Activated CD8-positive, alpha-beta memory T cell treated with anti-CD3 and anti-CD28 coated beads, Interleukin-2, amount 10 ng/mL, durations not matched to agents 7 days and 5 days (primary cell): ENCODE measurements around the gene CWH43. TPM values are rescaled to one million over a fixed set of nuclear protein-coding genes. Genes with fewer than 3 reads are reported as not detected.
"Not testable (repeated sequence)": the region's sequence is repeated elsewhere in the genome, so short reads cannot be mapped to it uniquely, and the experiment has no call there.

Experiments used
- ATAC-seq: fragments of 150-1000 bp; cut with Tn5 transposase; one replicate; pipeline ENCODE4 v1.10.0; 2021; ENCODE audit warnings: moderate library complexity
- CTCF ChIA-PET: fragments of 350-600 bp; sonication (Branson Sonifier 250); formaldehyde crosslinking; loops from one replicate; lab custom pipeline; 2021; ENCODE audit warnings: antibody characterized with exemption; lab: Charles Lee
- DNase-seq: peaks from one replicate; pipeline ENCODE4 v3.0.0-alpha.2; 2020
- H3K27ac Mint-ChIP-seq: one replicate; pipeline ENCODE4 v1.8.0; 2021; ENCODE audit warnings: mild to moderate bottlenecking, mixed read lengths
- H3K27me3 Mint-ChIP-seq: one replicate; pipeline ENCODE4 v1.8.0; 2021; ENCODE audit warnings: mixed read lengths
- H3K36me3 Mint-ChIP-seq: one replicate; pipeline ENCODE4 v1.8.0; 2021; ENCODE audit warnings: mild to moderate bottlenecking, mixed read lengths
- H3K4me1 Mint-ChIP-seq: one replicate; pipeline ENCODE4 v1.8.0; 2021; ENCODE audit warnings: mixed read lengths
- H3K4me3 Mint-ChIP-seq: one replicate; pipeline ENCODE4 v1.8.0; 2021; ENCODE audit warnings: mild to moderate bottlenecking, moderate library complexity, mixed read lengths
- H3K9me3 Mint-ChIP-seq: one replicate; pipeline ENCODE4 v1.8.0; 2022; ENCODE audit warnings: low read depth, mixed read lengths
- total RNA-seq, 2 experiments: library from RNA; stranded (reverse); gene quantifications; one replicate each; pipeline ENCODE4 v1.2.3, GENCODE V29; 2021

Gene CWH43
- total RNA-seq, 2 experiments from 2014 or later: not detected

DNA sequence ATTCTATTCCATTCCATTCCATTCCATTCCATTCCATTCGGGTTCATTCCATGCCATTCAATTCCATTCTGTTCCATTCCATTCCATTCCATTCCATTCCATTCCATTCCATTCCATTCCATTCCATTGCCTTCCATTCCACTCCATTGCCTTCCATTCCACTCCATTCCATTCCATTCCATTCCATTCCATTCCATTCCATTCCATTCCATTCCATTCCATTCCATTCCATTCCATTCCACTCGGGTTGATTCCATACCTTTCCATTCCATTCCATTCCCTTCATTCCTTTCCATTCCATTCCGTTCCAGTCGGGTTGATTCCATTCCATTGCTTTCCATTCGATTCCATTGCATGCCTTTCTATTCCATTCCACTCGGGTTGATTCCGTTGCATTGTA is 105.8 kb downstream of the CWH43 start:
- Mint-ChIP-seq H3K9me3 (peaks cover 28% of the 10 kb centered on the region), H3K36me3 (peaks cover 30% of the 10 kb centered on the region)
- DNase-seq, ATAC-seq, H3K4me1 Mint-ChIP-seq, H3K27ac Mint-ChIP-seq, H3K4me3 Mint-ChIP-seq, CTCF ChIA-PET, H3K27me3 Mint-ChIP-seq: not testable (repeated sequence)

DNA sequence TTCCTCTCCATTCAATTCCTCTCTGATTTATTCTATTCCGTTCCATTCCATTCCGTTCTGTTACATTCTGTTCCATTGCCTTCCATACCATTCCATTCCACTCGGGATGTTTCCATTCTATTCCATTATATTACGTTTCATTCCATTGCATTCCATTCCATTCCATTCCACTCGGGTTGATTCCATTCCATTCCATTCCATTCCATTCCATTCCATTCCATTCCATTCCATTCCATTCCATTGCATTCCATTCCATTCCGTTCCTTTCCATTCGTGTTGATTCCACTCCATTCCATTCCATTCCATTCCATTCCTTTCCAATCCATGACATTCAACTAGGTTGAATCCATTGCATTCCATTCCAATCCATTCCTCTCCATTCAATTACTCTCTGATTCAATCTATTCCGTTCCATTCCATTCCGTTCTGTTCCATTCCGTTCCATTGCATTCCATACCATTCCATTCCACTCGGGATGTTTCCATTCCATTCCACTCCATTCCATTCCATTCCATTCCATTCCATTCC is 106.6 kb downstream of the CWH43 start:
- CTCF ChIA-PET, H3K27ac Mint-ChIP-seq, H3K27me3 Mint-ChIP-seq, H3K4me1 Mint-ChIP-seq, H3K4me3 Mint-ChIP-seq, DNase-seq: not testable (repeated sequence)
- Mint-ChIP-seq H3K9me3 (peaks cover 36% of the 10 kb centered on the region), H3K36me3 (peaks cover 36% of the 10 kb centered on the region)
- peak; percentile 47 for ATAC-seq

DNA sequence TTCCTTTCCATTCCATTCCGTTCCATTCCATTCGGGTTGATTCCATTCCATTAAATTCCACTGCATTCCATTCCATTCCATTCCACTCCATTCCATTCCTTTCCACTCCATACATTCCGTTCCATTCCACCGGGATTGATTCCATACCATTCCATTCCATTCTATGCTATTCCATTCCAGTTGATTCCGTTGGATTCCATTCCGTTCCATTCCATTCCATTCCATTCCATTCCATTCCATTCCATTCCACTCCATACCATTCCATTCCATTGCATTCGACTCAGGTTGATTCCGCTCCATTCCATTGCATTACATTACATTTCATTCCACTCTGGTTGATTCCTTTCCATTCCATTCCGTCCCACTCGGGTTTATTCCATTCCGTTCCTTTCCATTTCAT is 110.1 kb downstream of the CWH43 start:
- H3K9me3 Mint-ChIP-seq: peaks cover 61% of the 10 kb centered on the region
- CTCF ChIA-PET: not testable (repeated sequence)

DNA sequence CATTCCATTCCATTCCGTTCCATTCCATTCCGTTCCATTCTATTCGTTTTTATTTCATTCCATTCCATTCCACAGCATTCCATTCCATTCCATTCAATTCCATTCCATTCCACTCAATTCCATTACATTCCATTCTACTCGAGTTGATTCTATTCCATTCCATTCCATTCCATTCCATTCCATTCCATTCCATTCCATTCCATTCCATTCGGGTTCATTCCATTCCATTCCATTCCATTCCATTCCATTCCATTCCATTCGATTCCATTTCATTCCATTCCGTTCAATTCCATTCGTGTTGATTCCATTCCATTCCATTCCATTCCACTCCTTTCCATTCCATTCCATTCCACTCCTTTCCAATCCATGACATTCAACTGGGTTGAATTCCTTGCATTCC is 110.6 kb downstream of the CWH43 start:
- ATAC-seq, H3K27me3 Mint-ChIP-seq, DNase-seq, H3K27ac Mint-ChIP-seq, H3K4me1 Mint-ChIP-seq, CTCF ChIA-PET, H3K4me3 Mint-ChIP-seq: not testable (repeated sequence)
- peaks cover 59% of the 10 kb centered on the region for H3K9me3 Mint-ChIP-seq
- peaks cover 60% of the 10 kb centered on the region for H3K36me3 Mint-ChIP-seq

More for the DNA sequence above, 110.1 kb downstream of the CWH43 start:
- H3K36me3 Mint-ChIP-seq: peaks cover 61% of the 10 kb centered on the region
- H3K27ac Mint-ChIP-seq, H3K4me3 Mint-ChIP-seq, H3K27me3 Mint-ChIP-seq, DNase-seq, ATAC-seq, H3K4me1 Mint-ChIP-seq: not testable (repeated sequence)

DNA sequence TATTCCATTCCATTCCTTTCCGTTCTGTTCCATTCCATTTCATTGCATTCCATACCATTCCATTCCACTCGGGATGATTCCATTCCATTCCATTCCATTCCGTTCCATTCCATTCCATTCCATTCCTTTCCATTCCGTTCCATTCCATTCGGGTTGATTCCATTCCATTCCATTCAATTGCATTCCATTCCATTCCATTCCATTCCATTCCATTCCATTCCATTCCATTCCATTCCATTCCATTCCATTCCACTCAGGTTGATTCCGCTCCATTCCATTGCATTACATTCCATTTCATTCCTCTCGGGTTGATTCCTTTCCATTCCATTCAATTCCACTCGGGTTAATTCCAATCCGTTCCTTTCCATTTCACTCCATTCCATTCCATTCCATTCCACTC is 111.0 kb downstream of the CWH43 start:
- not testable (repeated sequence) for DNase-seq

DNA sequence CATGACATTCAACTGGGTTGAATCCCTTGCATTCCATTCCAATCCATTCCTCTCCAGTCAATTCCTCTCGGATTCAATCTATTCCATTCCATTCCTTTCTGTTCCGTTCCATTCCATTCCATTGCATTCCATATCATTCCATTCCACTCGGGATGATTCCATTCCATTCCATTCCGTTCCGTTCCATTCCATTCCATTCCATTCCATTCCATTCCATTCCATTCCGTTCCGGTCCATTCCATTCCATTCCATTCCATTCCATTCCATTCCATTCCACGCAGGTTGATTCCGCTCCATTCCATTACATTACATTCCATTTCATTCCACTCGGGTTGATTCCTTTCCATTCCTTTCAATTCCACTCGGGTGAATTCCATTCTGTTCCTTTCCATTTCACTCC is 111.4 kb downstream of the CWH43 start:
- H3K27ac Mint-ChIP-seq, DNase-seq, H3K27me3 Mint-ChIP-seq, ATAC-seq, H3K4me1 Mint-ChIP-seq, CTCF ChIA-PET, H3K4me3 Mint-ChIP-seq: not testable (repeated sequence)
- Mint-ChIP-seq H3K36me3 (peaks cover 55% of the 10 kb centered on the region), H3K9me3 (peaks cover 52% of the 10 kb centered on the region)

More for the DNA sequence above, 111.0 kb downstream of the CWH43 start:
- H3K4me1 Mint-ChIP-seq, CTCF ChIA-PET, H3K27ac Mint-ChIP-seq, H3K27me3 Mint-ChIP-seq, ATAC-seq, H3K4me3 Mint-ChIP-seq: not testable (repeated sequence)
- peaks cover 54% of the 10 kb centered on the region for H3K9me3 Mint-ChIP-seq
- H3K36me3 Mint-ChIP-seq: peaks cover 55% of the 10 kb centered on the region

DNA sequence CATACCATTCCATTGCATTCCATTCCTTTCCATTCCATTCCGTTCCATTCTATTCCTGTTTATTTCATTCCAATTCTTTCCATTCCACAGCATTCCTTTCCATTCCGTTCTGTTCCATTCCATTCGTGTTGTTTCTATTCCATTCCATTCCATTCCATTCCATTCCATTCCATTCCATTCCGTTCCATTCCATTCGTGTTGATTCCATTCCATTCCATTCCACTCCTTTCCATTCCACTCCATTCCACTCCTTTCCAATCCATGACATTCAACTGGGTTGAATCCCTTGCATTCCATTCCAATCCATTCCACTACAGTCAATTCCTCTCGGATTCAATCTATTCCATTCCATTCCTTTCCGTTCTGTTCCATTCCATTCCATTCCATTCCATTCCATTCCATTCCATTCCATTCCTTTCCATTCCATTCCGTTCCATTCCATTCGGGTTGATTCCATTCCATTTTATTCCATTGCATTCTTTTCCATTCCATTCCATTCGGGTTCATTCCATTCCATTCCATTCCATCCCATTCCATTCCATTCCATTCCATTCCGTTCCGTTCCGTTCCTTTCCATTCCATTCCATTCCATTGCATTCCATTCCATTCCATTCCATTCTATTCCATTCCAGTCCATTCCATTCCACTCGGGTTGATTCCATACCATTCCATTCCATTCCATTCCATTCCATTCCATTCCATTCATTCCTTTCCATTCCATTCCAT is 112.1 kb downstream of the CWH43 start:
- H3K27me3 Mint-ChIP-seq, H3K4me1 Mint-ChIP-seq, ATAC-seq, CTCF ChIA-PET, H3K27ac Mint-ChIP-seq, H3K4me3 Mint-ChIP-seq, DNase-seq: not testable (repeated sequence)
- H3K9me3 Mint-ChIP-seq: peaks cover 53% of the 10 kb centered on the region
- H3K36me3 Mint-ChIP-seq: peaks cover 57% of the 10 kb centered on the region

DNA sequence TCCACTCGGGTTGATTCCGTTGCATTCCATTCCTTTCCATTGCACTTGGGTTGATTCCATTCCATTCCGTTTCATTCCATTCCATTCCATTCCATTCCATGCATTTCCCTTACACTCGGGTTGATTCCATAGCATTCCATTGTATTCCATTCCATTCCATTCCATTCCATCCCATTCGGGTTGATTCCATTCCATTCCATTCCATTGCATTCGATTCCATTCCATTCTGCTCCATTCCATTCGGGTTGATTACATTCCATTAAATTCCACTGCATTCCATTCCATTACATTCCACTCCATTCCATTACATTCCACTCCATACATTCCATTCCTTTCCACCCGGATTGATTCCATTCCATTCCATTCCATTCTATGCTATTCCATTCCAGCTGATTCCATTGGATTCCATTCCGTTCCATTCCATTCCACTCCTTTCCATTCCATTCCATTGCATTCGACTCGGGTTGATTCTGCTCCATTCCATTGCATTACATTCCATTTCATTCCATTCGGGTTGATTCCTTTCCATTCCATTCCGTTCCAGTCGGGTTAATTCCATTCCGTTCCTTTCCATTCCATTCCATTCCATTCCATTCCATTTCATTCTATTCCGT is 113.9 kb downstream of the CWH43 start:
- CTCF ChIA-PET, ATAC-seq: not testable (repeated sequence)

DNA sequence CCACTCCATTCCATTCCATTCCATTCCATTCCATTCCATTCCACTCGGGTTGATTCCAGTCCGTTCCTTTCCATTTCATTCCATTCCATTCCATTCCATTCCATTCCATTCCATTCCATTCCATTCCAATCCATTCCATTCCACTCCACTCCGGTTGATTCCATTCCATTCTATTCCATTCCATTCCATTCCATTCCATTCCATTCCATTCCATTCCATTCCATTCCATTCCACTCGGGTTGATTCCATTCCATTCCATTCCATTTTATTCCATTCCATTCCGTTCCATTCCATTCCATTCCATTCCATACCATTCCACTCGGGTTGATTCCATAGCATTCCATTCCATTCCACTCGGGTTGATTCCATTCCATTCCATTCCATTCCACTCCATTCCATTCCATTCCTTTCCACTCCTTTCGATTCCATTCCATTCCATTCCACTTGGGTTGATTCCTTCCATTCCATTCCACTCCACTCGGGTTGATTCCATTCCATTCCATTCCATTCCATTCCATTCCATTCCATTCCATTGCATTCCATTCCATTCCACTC is 116.3 kb downstream of the CWH43 start:
- H3K4me1 Mint-ChIP-seq, H3K4me3 Mint-ChIP-seq, CTCF ChIA-PET, DNase-seq, H3K27ac Mint-ChIP-seq, H3K27me3 Mint-ChIP-seq: not testable (repeated sequence)
- peaks cover 76% of the 10 kb centered on the region for H3K36me3 Mint-ChIP-seq
- ATAC-seq: peak; percentile 24
- H3K9me3 Mint-ChIP-seq: peaks cover 68% of the 10 kb centered on the region

More for the DNA sequence above, 113.9 kb downstream of the CWH43 start:
- DNase-seq, H3K4me3 Mint-ChIP-seq, H3K27me3 Mint-ChIP-seq, H3K4me1 Mint-ChIP-seq, H3K27ac Mint-ChIP-seq: not testable (repeated sequence)
- H3K36me3 Mint-ChIP-seq: peaks cover 70% of the 10 kb centered on the region
- peaks cover 65% of the 10 kb centered on the region for H3K9me3 Mint-ChIP-seq

DNA sequence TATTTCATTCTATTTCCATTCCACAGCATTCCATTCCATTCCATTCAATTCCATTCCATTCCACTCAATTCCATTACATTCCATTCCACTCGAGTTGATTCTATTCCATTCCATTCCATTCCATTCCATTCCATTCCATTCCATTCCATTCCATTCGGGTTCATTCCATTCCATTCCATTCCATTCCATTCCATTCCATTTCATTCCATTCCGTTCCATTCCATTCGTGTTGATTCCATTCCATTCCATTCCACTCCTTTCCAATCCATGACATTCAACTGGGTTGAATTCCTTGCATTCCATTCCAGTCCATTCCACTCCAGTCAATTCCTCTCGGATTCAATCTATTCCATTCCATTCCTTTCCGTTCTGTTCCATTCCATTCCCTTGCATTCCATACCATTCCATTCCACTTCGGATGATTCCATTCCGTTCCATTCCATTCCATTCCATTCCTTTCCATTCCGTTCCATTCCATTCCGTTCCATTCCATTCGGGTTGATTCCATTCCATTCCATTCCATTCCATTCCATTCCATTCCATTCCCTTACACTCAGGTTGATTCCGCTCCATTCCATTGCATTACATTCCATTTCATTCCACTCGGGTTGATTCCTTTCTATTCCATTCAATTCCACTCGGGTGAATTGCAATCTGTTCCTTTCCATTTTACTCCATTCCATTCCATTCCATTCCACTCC is 117.5 kb downstream of the CWH43 start:
- ATAC-seq, H3K27ac Mint-ChIP-seq: not testable (repeated sequence)
- peaks cover 74% of the 10 kb centered on the region for H3K36me3 Mint-ChIP-seq

DNA sequence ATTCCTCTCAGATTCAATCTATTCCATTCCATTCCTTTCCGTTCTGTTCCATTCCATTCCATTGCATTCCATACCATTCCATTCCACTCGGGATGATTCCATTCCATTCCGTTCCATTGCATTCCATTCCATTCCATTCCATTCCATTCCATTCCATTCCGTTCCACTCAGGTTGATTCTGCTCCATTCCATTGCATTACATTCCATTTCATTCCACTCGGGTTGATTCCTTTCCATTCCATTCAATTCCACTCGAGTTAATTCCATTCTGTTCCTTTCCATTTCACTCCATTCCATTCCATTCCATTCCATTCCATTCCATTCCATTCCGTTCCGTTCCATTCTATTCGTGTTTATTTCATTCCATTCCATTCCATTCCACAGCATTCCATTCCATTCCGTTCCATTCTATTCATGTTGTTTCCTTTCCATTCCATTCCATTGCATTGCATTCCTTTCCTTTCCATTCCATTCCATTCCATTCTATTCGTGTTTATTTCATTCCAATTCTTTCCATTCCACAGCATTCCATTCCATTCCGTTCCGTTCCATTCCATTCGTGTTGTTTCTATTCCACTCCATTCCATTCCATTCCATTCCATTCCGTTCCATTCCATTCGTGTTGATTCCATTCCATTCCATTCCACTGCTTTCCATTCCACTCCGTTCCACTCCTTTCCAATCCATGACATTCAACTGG is 118.3 kb downstream of the CWH43 start:
- CTCF ChIA-PET, H3K27ac Mint-ChIP-seq, H3K27me3 Mint-ChIP-seq, DNase-seq, H3K4me3 Mint-ChIP-seq, H3K4me1 Mint-ChIP-seq: not testable (repeated sequence)
- H3K9me3 Mint-ChIP-seq: peaks cover 62% of the 10 kb centered on the region
- peak; percentile 37 for ATAC-seq
- peaks cover 69% of the 10 kb centered on the region for H3K36me3 Mint-ChIP-seq

More for the DNA sequence above, 117.5 kb downstream of the CWH43 start:
- H3K4me1 Mint-ChIP-seq, H3K27me3 Mint-ChIP-seq, H3K4me3 Mint-ChIP-seq, DNase-seq, CTCF ChIA-PET: not testable (repeated sequence)
- peaks cover 66% of the 10 kb centered on the region for H3K9me3 Mint-ChIP-seq

DNA sequence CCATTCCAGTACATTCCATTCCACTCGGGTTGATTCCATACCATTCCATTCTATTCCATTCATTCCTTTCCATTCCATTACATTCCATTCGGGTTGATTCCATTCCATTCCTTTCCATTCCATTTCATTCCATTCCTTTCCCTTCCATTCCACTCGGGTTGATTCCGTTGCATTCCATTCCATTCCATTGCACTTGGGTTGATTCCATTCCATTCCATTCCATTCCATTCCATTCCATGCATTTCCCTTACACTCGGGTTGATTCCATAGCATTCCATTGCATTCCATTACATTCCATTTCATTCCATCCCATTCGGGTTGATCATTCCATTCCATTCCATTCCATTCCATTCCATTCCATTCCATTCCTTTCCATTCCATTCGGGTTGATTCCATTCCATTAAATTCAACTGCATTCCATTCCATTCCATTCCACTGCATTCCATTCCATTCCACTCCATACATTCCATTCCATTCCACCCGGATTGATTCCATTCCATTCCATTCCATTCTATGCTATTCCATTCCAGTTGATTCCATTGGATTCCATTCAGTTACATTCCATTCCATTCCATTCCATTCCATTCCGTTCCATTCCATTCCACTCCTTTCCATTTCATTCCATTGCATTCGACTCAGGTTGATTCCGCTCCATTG is 119.3 kb downstream of the CWH43 start:
- H3K27me3 Mint-ChIP-seq, CTCF ChIA-PET, ATAC-seq, H3K4me3 Mint-ChIP-seq, DNase-seq, H3K27ac Mint-ChIP-seq, H3K4me1 Mint-ChIP-seq: not testable (repeated sequence)
- peaks cover 68% of the 10 kb centered on the region for H3K36me3 Mint-ChIP-seq
- H3K9me3 Mint-ChIP-seq: peaks cover 61% of the 10 kb centered on the region
